ACC112 (cell line): ENCODE data around the gene KLHL33.

Experiments
- H2AFZ ChIP-seq: fragments of 200-600 bp; sonication (generic); one replicate; pipeline ENCODE4 v1.6.0; 2017; ENCODE audit warnings: antibody characterized with exemption, low read length; ENCODE audit not compliant: unreplicated experiment
- H3K27ac ChIP-seq: fragments of 200-600 bp; sonication (generic); 2 replicates; pipeline ENCODE4 v1.5.1; 2014; ENCODE audit warnings: low read depth, mild to moderate bottlenecking, antibody characterized with exemption, low read length, moderate library complexity
- H3K27me3 ChIP-seq: fragments of 200-600 bp; sonication (generic); 2 replicates; pipeline ENCODE4 v1.6.1; 2014; ENCODE audit warnings: mild to moderate bottlenecking, antibody characterized with exemption, low read length, moderate library complexity, mixed read lengths; ENCODE audit not compliant: insufficient read depth
- H3K36me3 ChIP-seq: fragments of 200-600 bp; sonication (generic); 2 replicates; pipeline ENCODE4 v1.6.1; 2016; ENCODE audit warnings: mild to moderate bottlenecking, antibody characterized with exemption, low read length, moderate library complexity, mixed read lengths; ENCODE audit not compliant: insufficient read depth
- H3K4me1 ChIP-seq: fragments of 200-600 bp; sonication (generic); one replicate; pipeline ENCODE4 v1.6.1; 2016; ENCODE audit warnings: low read length, mixed read lengths; ENCODE audit not compliant: insufficient read depth, unreplicated experiment, control insufficient read depth
- H3K4me3 ChIP-seq: fragments of 200-600 bp; sonication (generic); 2 replicates; pipeline ENCODE4 v1.5.1; 2014; ENCODE audit warnings: mild to moderate bottlenecking, low read depth, low read length
- H3K79me2 ChIP-seq: fragments of 200-600 bp; sonication (generic); one replicate; pipeline ENCODE4 v1.6.0; 2016; ENCODE audit warnings: low read length; ENCODE audit not compliant: control insufficient read depth, unreplicated experiment, insufficient read depth

The KLHL33 gene, protein sequence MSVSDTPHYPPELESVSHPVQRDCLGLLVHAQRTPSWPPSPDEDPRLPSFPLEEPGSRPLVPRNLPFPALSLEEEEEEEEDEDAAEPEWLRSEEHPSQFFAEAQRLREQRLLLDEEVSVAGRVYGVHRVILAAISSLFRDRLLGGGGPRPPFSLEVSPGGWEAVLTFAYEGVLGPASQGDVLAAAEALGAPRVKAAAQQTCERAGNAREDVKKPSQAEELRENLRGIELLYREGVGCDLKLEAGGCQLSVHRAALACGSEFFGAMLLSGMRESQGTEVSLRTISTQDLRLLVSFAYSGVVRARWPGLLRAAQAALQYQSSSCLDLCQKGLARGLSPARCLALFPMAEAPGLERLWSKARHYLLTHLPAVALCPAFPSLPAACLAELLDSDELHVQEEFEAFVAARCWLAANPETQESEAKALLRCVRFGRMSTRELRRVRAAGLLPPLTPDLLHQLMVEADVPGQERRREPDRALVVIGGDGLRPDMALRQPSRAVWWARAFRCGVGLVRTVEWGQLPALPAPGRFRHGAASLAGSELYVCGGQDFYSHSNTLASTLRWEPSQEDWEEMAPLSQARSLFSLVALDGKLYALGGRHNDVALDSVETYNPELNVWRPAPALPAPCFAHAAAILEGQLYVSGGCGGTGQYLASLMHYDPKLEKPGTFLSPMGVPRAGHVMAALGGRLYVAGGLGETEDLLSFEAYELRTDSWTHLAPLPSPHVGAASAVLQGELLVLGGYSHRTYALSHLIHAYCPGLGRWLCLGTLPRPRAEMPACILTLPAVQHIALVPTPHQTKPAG

DNA sequence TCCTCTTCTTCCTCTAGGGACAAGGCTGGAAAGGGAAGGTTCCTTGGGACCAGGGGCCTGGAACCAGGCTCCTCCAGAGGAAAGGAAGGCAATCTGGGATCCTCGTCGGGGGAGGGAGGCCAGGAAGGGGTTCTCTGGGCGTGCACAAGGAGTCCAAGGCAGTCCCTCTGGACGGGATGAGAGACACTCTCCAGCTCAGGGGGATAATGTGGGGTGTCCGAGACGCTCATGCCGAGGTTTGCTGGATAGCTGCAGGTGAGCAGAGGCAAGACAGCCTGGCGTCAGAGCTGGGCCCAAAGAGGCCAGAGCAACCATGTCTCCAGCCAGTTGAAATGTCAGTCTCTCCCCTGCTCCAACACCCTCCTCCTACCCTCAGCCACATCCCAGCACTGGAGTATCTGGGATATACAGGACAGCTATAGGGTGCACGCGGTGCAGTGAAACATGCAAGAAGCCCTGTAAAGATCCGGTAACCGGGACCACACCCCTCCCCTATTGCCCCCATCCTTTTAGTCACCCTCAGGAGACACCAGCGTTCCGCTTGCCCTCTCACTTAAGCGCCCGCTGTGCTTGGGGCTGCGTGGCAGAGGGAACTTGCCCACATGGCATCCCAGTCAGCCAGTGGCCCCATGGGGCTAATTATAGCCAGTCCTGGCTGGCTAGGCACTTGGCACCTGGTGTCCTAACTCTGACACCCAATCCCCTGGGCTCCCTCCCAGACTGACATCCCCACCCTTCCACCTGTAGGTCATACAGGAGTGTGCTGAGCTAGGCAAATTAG is at the start of gene KLHL33:
KLHL33 (minus strand) TSS at position 585 of the 781 bp plus-strand sequence; CDS start at position 230, 355 bp downstream.
- H3K4me3 ChIP-seq, result no peak within 1 kb of the TSS
- no peaks in the 10 kb centered on the region for H3K36me3 ChIP-seq
- H3K79me2 ChIP-seq, result no peaks in the 10 kb centered on the region
- H3K27ac ChIP-seq, result no peak within 1 kb of the TSS
- H3K27me3 ChIP-seq, result peaks cover 4% of the 10 kb centered on the region; the same call in 1 of the 2 replicates
- H3K4me1 ChIP-seq, result peaks cover 10% of the 10 kb centered on the region
- H2AFZ ChIP-seq, result no peak within 1 kb of the TSS

DNA sequence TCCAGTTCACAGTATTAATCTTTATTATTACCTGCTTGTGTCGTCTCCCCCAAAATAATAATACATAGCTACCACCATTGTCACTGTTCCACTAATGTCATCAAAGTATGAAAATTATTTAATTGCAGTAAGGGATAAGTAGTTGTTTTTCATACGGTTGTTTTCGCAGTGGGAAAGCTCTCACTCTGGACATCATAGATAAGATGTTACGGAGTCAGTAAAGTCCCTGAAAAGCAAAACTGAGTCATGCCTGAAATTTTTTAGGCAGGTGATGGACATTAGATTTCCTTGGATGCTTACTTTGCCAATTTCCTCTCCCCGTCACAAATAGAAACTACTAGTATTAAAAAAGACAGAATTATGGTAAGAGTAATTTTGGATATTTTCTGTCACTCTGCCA is 46.4 kb upstream of the KLHL33 start:
- Histone ChIP-seq H3K4me3 (no peak overlapping the region), H3K4me1 (peaks cover 5% of the 10 kb centered on the region), H3K27ac (no peak overlapping the region), H3K79me2 (no peaks in the 10 kb centered on the region), H3K27me3 (no peaks in the 10 kb centered on the region), H3K36me3 (no peaks in the 10 kb centered on the region; the same call in 1 of the 2 replicates), H2AFZ (no peak overlapping the region)

DNA sequence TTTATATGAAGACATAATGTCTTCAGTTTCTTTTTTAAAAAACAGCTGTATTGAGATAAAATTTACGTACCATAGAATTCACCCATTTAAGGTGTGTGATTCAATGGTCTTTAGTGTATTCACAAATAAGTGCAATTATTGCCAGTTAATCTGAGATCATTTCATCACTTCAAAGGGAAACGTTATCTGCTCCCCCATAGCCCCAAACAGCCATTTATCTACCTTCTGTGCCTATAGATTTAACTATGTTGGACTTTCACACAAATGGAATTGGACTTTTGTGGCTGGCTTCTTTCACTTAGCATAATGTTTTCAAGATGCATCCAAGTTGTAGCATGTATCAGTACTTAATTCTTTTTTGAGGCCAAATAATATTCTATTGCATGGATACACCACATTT is 42.9 kb upstream of the KLHL33 start:
- Histone ChIP-seq H3K27me3 (no peaks in the 10 kb centered on the region), H3K4me1 (peaks cover 14% of the 10 kb centered on the region), H2AFZ (no peak overlapping the region), H3K79me2 (peaks cover 9% of the 10 kb centered on the region), H3K36me3 (peaks cover 26% of the 10 kb centered on the region; the same call in 1 of the 2 replicates), H3K27ac (no peak overlapping the region), H3K4me3 (no peak overlapping the region)

DNA sequence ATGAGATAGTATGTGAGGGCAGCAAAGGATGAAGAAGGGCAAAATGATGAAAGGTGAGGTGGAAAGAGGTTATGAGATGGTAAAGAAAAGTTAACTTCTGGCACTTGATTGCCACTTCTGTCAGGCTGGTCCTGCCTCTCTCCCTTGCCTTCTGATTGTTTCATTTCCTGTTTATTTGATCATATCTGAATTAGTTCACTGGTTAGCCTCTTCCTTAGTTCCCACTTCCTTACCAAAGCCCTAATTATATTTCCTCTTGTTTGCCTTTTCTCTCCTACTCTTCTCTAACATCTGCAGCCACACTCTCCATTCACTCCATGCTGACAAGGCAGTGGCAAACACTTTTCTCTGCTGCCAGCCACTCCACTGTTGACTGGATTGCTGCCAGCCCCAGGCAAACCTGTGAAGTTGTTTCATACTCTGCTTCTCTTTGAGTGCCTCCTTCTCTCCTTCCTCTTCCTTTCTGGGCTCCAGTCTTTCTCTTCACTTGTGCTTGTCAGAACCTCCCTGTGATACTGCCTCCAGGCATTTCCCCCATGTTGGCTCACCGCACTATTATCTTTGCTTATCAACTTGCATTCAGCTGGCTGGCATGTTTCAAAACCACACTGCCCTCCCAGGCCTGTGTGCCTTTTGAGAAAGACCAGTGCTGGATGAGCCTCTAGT is 41.4 kb upstream of the KLHL33 start:
- H3K36me3 ChIP-seq, result peaks cover 33% of the 10 kb centered on the region; the same call in 1 of the 2 replicates
- H3K27me3 ChIP-seq, result no peaks in the 10 kb centered on the region
- peak overlapping the region; percentile 40 for H3K27ac ChIP-seq
- peaks cover 24% of the 10 kb centered on the region for H3K4me1 ChIP-seq
- peaks cover 23% of the 10 kb centered on the region for H3K79me2 ChIP-seq
- H2AFZ ChIP-seq, result no peak overlapping the region
- H3K4me3 ChIP-seq, result no peak overlapping the region

DNA sequence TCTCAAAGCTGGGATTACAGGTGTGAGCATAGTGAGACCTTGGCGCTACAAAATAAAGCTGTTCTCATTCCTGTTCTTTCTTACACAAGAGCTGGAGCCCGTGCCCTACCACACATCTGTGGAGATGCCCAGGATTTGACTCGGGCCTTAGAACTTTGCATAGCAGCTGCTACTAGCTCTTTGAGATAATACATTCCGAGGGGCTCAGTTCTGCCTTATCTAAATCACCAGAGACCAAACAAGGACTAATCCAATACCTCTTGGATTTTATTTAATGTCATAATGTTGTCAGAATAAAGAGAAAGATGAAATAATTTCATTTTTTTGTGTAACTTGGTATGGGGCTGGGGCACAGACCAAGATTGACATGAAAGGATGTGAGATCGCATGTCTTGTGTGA is 40.8 kb upstream of the KLHL33 start:
- Histone ChIP-seq H2AFZ (no peak overlapping the region), H3K27me3 (no peaks in the 10 kb centered on the region), H3K27ac (peak overlapping the region; percentile 40), H3K4me3 (no peak overlapping the region), H3K79me2 (peaks cover 29% of the 10 kb centered on the region), H3K36me3 (peaks cover 37% of the 10 kb centered on the region; the same call in 1 of the 2 replicates), H3K4me1 (peaks cover 29% of the 10 kb centered on the region)

DNA sequence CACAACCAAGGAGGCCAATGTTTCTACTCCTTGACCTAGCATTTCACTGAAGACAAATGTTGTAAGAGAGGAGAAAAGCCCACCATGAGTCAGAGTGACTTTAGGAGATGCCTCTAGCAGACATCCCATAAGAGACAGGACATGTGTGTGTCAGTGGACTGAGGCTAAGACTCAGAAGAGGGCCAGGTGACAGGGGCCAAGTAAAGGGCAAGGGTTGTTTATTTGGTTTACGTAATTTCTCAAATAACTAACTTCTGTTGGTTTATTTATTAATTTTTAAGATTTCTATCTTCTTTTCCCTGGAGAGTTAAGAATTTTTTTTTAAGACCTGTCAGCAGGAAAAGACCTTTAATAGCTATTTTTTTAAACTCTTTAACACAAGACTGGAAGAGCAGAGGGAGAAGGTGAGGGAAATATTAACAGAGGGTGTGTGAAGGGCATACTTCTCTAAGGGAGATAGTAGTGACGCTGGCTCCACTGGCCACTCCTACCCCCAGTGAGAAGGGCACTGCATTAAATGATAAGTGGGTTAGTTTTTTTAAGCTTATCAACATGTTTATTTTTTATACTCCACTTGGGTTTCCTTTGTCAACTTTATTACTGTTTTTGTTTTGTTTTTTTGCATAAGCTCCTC is 36.7 kb upstream of the KLHL33 start:
- Histone ChIP-seq H3K4me3 (peak overlapping the region; percentile 23; the same call in 1 of the 2 replicates), H3K36me3 (peaks cover 37% of the 10 kb centered on the region; the same call in 1 of the 2 replicates), H3K4me1 (peaks cover 38% of the 10 kb centered on the region), H3K27me3 (no peaks in the 10 kb centered on the region), H2AFZ (no peak overlapping the region), H3K79me2 (peaks cover 52% of the 10 kb centered on the region), H3K27ac (no peak overlapping the region)

DNA sequence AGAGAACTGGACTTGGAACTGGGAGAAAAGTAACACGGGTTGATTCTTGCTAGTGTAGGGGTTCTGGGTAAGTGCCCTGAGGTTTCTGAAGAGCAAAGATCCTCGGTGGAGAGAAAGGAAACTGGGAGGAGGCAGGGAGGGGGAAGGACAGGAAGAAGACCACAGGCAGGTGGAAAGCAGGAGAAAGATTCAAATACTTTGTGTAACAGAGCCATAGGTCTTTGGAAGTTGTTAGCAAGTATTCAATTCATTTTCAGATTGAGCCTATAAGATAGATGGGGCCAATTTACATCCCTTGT is 34.6 kb upstream of the KLHL33 start:
- Histone ChIP-seq H3K4me1 (peaks cover 27% of the 10 kb centered on the region), H3K27me3 (no peaks in the 10 kb centered on the region), H2AFZ (peak overlapping the region; percentile 3), H3K4me3 (peak overlapping the region; percentile 91), H3K27ac (peak overlapping the region; percentile 85), H3K36me3 (peaks cover 23% of the 10 kb centered on the region; the same call in 1 of the 2 replicates), H3K79me2 (peaks cover 52% of the 10 kb centered on the region)

DNA sequence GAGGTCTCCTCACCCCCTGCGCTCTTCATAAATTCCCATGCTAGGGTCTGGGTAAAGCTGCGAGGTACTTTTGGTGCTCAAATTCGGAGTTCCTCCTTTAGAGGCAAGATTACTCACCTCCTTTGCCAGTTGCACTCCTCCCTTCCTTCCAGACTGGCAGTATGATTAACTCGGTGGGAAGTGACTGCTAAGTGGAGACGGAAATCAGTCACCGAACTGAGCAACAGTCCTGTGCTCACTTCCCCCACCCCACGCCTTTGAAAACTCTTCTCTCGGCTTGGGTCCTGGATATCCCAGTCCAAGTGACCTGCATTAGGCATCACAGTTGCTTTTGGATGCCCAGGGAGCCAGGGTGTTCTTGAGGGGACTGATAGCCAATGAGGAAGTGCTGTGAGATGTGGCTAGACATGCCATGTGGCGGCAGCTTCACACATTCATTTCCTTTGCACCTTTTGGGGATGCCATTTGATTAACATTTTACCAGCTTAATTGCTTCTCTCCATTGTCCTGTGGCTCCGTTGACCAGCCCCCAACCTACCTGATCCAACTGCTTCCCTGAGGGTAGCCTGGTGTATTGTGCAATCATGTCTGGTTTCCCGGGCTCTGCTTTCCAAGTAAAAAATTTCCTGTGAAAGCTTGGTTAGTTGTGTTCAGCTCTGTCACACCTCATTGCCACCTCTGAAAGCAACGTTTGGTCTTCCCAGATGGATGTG is 34.1 kb upstream of the KLHL33 start:
- Histone ChIP-seq H2AFZ (peak overlapping the region; percentile 33), H3K27ac (peak overlapping the region; percentile 85), H3K79me2 (peaks cover 52% of the 10 kb centered on the region), H3K36me3 (peaks cover 21% of the 10 kb centered on the region; the same call in 1 of the 2 replicates), H3K4me3 (peak overlapping the region; percentile 91), H3K4me1 (peaks cover 27% of the 10 kb centered on the region), H3K27me3 (no peaks in the 10 kb centered on the region)

DNA sequence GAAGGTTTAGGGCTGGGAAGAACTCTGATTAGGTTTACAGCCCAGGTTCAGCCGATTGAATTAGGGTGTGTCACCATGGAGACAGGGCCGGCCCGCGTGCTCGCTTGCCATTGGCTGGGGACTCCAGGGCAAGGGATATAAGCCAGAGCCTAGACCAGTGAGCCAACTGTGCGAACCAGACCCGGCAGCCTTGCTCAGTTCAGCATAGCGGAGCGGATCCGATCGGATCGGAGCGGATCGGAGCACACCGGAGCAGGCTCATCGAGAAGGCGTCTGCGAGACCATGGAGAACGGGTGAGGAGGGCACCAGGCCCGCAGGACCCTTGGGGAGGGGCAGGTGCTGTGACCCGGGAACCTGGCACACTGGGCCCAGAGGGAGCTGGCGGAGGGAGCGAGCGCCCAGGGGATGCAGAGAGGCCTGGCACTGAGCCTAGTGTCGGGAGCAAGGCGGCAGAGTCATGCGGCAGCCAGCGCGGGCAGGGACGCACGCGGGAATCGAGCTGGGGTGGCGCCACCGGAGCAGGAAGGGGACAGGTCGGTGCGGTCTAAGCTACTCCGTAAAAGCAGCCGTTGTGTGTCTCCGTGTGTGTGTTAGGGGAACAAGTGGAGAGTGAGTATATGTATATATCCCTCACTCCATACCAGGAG is 33.4 kb upstream of the KLHL33 start, which contains the start of gene PNP:
PNP (plus strand) TSS at position 165 of the 648 bp plus-strand sequence; CDS start at position 284, 119 bp downstream.
- H3K27ac ChIP-seq, result peak within 1 kb of the TSS; percentile 85
- peak within 1 kb of the TSS; percentile 91 for H3K4me3 ChIP-seq
- H2AFZ ChIP-seq, result peak within 1 kb of the TSS; percentile 71
- peaks cover 47% of the 10 kb centered on the region for H3K79me2 ChIP-seq
- H3K27me3 ChIP-seq, result no peaks in the 10 kb centered on the region
- peaks cover 16% of the 10 kb centered on the region; the same call in 1 of the 2 replicates for H3K36me3 ChIP-seq
- peaks cover 27% of the 10 kb centered on the region for H3K4me1 ChIP-seq
